Measurements from ENCODE around the gene MZF1.
A peak's percentile ranks its signal among the peaks of the same experiment; 100 is the strongest.
"Not testable (repeated sequence)": the region's sequence is repeated elsewhere in the genome, so short reads cannot be mapped to it uniquely, and the experiment has no call there.

The MZF1 gene

DNA sequence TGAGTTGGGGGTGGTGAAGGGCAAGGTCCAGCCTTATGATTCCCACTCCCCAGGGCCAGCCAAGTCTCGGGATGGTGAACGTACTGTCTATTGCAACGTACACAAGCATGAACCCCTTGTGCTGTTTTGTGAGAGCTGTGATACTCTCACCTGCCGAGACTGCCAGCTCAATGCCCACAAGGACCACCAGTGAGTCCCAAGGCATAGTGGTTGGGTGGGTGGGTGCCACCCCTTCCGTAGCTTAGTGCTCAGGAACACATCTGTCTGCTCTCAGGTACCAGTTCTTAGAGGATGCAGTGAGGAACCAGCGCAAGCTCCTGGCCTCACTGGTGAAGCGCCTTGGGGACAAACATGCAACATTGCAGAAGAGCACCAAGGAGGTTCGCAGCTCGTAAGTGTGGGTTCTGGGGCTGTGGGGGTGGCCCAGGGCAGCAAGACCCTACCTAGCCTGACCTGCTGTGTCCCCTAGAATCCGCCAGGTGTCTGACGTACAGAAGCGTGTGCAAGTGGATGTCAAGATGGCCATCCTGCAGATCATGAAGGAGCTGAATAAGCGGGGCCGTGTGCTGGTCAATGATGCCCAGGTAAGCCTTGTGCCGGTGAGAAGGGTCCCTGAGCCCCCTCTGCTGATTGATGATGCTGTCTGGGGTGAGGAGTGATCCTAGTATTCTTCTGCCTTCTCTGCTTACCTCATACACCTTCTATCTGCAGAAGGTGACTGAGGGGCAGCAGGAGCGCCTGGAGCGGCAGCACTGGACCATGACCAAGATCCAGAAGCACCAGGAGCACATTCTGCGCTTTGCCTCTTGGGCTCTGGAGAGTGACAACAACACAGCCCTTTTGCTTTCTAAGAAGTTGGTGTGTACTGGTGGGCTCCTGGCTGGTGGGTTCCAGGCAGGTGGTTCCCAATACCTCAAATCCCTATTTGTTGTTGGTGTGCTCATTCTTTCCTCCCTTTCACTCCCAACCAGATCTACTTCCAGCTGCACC is 25.5 kb downstream of the MZF1 start:
- H3K4me3 ChIP-seq (ENCODE audit: low read length): no peak overlapping the region
- H3K9me3 ChIP-seq (ENCODE audit: low read length): no peaks in the 10 kb centered on the region
- H3K36me3 ChIP-seq (ENCODE audit: insufficient read depth, low read length): peaks cover 73% of the 10 kb centered on the region
- peaks cover 17% of the 10 kb centered on the region for H3K4me1 ChIP-seq (ENCODE audit: insufficient read depth, low read length)
- no peak overlapping the region for H2AFZ ChIP-seq (ENCODE audit: low read depth, low read length)
- no peaks in the 10 kb centered on the region for H3K27me3 ChIP-seq (ENCODE audit: insufficient read depth, low read length)

- H3K4me3 ChIP-seq (ENCODE audit: low read length): peak overlapping the region; percentile 90
- no peaks in the 10 kb centered on the region for H3K9me3 ChIP-seq (ENCODE audit: low read length)
- H2AFZ ChIP-seq (ENCODE audit: low read depth, low read length): no peak overlapping the region
- H3K27me3 ChIP-seq (ENCODE audit: insufficient read depth, low read length): no peaks in the 10 kb centered on the region
- peaks cover 58% of the 10 kb centered on the region for H3K36me3 ChIP-seq (ENCODE audit: insufficient read depth, low read length)
- H3K4me1 ChIP-seq (ENCODE audit: insufficient read depth, low read length): peaks cover 17% of the 10 kb centered on the region
Observed at GRCh38 chr19:58546019-58546530, 27.1 kb downstream of the MZF1 start.

DNA sequence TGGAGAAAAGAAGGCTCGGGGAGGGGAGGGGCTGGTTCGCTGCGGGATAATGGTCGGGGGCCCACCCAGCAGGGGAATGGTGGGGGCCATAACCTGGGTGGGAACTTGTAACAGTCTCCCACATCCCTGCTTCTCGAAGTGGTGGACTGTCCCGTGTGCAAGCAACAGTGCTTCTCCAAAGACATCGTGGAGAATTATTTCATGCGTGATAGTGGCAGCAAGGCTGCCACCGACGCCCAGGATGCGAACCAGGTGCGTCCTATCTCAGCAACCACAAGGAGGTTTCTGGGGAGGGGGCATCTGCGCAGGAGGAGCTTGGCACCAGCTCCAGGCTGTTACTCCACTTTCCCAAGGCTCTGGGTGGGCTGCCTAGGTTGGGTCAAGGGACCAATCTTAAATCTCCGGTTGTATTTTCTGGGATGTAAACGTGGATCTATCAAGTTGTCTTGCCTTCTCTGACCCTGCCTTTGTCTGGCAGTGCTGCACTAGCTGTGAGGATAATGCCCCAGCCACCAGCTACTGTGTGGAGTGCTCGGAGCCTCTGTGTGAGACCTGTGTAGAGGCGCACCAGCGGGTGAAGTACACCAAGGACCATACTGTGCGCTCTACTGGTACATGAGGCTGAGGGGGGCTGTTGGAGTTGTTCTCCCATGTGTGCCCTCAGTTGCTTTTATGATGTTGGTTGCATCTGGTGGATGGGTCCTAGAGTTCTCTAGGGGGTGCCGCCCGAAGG is 27.7 kb downstream of the MZF1 start:
- Histone ChIP-seq H3K4me3 (ENCODE audit: low read length) (peak overlapping the region; percentile 90), H3K9me3 (ENCODE audit: low read length) (no peaks in the 10 kb centered on the region), H3K27me3 (ENCODE audit: insufficient read depth, low read length) (no peaks in the 10 kb centered on the region), H2AFZ (ENCODE audit: low read depth, low read length) (no peak overlapping the region), H3K4me1 (ENCODE audit: insufficient read depth, low read length) (peaks cover 17% of the 10 kb centered on the region), H3K36me3 (ENCODE audit: insufficient read depth, low read length) (peaks cover 51% of the 10 kb centered on the region)

- peak overlapping the region; percentile 90 for H3K4me3 ChIP-seq (ENCODE audit: low read length)
- no peaks in the 10 kb centered on the region for H3K27me3 ChIP-seq (ENCODE audit: insufficient read depth, low read length)
- no peak overlapping the region for H2AFZ ChIP-seq (ENCODE audit: low read depth, low read length)
- H3K4me1 ChIP-seq (ENCODE audit: insufficient read depth, low read length): peaks cover 17% of the 10 kb centered on the region
- H3K9me3 ChIP-seq (ENCODE audit: low read length): no peaks in the 10 kb centered on the region
- peaks cover 44% of the 10 kb centered on the region for H3K36me3 ChIP-seq (ENCODE audit: insufficient read depth, low read length)
Observed at GRCh38 chr19:58544591-58545285, 28.4 kb downstream of the MZF1 start.

DNA sequence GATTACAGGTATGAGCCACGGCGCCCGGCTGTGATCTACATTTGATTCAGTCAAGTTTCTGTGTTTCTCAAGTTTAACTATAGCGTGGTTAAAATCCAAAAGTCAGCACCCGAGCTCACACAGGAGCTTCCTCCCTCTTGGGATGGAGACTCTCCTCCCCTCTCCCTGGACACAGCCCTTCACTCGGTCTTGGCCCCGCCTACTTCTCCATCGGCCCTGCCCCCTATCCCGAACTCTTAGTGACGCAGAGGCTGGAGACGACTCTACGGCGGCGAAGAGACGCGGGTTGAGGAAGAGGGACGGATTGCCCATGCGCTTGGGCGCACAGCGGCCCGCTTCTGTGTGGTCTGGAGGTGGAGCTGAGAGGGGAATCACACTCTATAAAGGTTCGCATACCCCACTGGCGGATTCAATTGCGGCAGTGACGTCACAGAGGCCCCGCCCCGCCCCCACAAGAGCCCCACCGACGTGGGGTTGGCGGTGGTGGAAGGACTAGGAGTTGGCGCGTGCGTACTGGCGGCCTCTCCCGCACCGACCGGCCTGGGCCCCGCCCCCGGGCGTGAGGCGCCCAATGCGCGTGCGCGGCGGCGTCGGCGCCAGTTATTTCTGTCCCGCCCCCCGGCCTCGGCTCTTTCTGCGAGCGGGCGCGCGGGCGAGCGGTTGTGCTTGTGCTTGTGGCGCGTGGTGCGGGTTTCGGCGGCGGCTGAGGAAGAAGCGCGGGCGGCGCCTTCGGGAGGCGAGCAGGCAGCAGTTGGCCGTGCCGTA is 29.1 kb downstream of the MZF1 start, which contains the start of gene TRIM28:
Gene TRIM28 (plus strand): TSS at position 239 of the 765 bp plus-strand sequence. CDS start 694 bp downstream, outside the sequence.
- peaks cover 37% of the 10 kb centered on the region for H3K36me3 ChIP-seq (ENCODE audit: insufficient read depth, low read length)
- peaks cover 6% of the 10 kb centered on the region for H3K27me3 ChIP-seq (ENCODE audit: insufficient read depth, low read length)
- H2AFZ ChIP-seq (ENCODE audit: low read depth, low read length): peak within 1 kb of the TSS; percentile 7
- H3K9me3 ChIP-seq (ENCODE audit: low read length): no peaks in the 10 kb centered on the region
- peak within 1 kb of the TSS; percentile 90 for H3K4me3 ChIP-seq (ENCODE audit: low read length)
- peaks cover 17% of the 10 kb centered on the region for H3K4me1 ChIP-seq (ENCODE audit: insufficient read depth, low read length)

GRCh38 chr19:58542641-58543372 is 30.3 kb downstream of the MZF1 start:
- H2AFZ ChIP-seq (ENCODE audit: low read depth, low read length); H3K27me3 ChIP-seq (ENCODE audit: insufficient read depth, low read length); H3K9me3 ChIP-seq (ENCODE audit: low read length); H3K4me3 ChIP-seq (ENCODE audit: low read length): not testable (repeated sequence)
- H3K36me3 ChIP-seq (ENCODE audit: insufficient read depth, low read length): peaks cover 25% of the 10 kb centered on the region
- H3K4me1 ChIP-seq (ENCODE audit: insufficient read depth, low read length): peaks cover 20% of the 10 kb centered on the region

- H2AFZ ChIP-seq (ENCODE audit: low read depth, low read length); H3K4me3 ChIP-seq (ENCODE audit: low read length); H3K36me3 ChIP-seq (ENCODE audit: insufficient read depth, low read length); H3K4me1 ChIP-seq (ENCODE audit: insufficient read depth, low read length); H3K9me3 ChIP-seq (ENCODE audit: low read length): not testable (repeated sequence)
- H3K27me3 ChIP-seq (ENCODE audit: insufficient read depth, low read length): peaks cover 18% of the 10 kb centered on the region
Observed at GRCh38 chr19:58539169-58539559, 34.0 kb downstream of the MZF1 start.

DNA sequence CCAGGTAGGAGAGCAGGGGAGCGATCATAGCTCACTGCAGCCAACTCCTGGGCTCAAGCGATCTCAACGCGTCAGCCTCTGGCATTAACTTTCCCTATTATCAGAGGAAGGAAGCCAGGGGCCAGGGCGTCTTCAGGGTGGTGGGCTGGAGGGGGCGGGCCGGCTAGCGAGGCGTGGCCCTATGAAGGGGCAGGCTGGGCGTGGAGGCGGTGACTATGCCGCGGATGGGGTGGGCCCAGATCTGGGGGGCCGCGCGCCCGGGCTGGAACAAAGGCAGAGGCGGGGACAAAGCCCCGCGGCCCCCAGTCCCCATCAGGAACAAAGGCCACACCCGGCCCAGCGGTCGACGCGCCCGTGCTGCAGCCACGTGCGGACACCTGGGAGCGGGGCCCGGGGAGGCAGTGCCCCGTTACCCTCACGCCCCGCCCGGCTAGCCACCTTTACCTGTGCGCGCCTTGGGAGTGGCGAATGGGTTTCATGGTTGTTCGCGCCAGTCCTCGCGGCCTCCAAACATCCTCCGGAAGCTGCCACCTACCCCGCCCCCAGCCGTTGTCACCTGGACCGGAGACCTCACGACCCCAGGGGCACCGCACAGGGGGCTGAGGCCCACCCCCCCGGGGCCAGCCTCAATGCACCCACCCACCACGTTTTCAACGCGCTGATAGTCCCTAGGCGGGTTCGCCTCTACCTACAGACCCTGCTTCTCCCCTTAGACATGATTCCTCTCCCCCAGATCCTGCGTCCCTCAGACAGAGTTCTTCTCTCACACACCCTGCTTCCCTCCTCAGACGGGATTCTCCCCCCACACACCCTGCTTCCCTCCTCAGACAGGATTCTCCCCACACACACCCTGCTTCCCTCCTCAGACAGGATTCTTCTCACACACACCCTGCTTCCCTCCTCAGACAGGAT is 34.6 kb downstream of the MZF1 start:
- no peaks in the 10 kb centered on the region for H3K9me3 ChIP-seq (ENCODE audit: low read length)
- H2AFZ ChIP-seq (ENCODE audit: low read depth, low read length): peak overlapping the region; percentile 58
- H3K4me1 ChIP-seq (ENCODE audit: insufficient read depth, low read length): peaks cover 4% of the 10 kb centered on the region
- H3K36me3 ChIP-seq (ENCODE audit: insufficient read depth, low read length): no peaks in the 10 kb centered on the region
- peaks cover 18% of the 10 kb centered on the region for H3K27me3 ChIP-seq (ENCODE audit: insufficient read depth, low read length)
- H3K4me3 ChIP-seq (ENCODE audit: low read length): peak overlapping the region; percentile 28

- Histone ChIP-seq H2AFZ (ENCODE audit: low read depth, low read length) (no peak overlapping the region), H3K9me3 (ENCODE audit: low read length) (no peaks in the 10 kb centered on the region), H3K36me3 (ENCODE audit: insufficient read depth, low read length) (no peaks in the 10 kb centered on the region), H3K27me3 (ENCODE audit: insufficient read depth, low read length) (peaks cover 20% of the 10 kb centered on the region), H3K4me3 (ENCODE audit: low read length) (no peak overlapping the region), H3K4me1 (ENCODE audit: insufficient read depth, low read length) (peaks cover 4% of the 10 kb centered on the region)
Observed at GRCh38 chr19:58536852-58537798, 36.0 kb downstream of the MZF1 start.

GRCh38 chr19:58535857-58536256 is 37.3 kb downstream of the MZF1 start:
- Histone ChIP-seq H3K4me1 (ENCODE audit: insufficient read depth, low read length) (peaks cover 4% of the 10 kb centered on the region), H2AFZ (ENCODE audit: low read depth, low read length) (no peak overlapping the region), H3K36me3 (ENCODE audit: insufficient read depth, low read length) (no peaks in the 10 kb centered on the region), H3K9me3 (ENCODE audit: low read length) (no peaks in the 10 kb centered on the region), H3K4me3 (ENCODE audit: low read length) (no peak overlapping the region), H3K27me3 (ENCODE audit: insufficient read depth, low read length) (peaks cover 30% of the 10 kb centered on the region)
